Right lobe of liver (tissue), 4 donors: Measurements from ENCODE around the gene SGCB.

ENCODE experiments used
- CTCF ChIP-seq, 4 donors: fragments of 200-600 bp in 3 of 4; fragments of 450-650 bp in 1 of 4; IDR thresholded peaks; one replicate each; pipeline versions ENCODE4 v1.5.1 to v1.8.0; 2016 to 2022; ENCODE audit warnings: antibody characterized with exemption in 4 of 4, mild to moderate bottlenecking in 2 of 4
- POLR2A ChIP-seq: fragments of 450-650 bp; IDR thresholded peaks from one replicate; pipeline ENCODE4 v1.6.1; 2017; ENCODE audit warnings: antibody characterized with exemption, mild to moderate bottlenecking
- donor health status: DM: no; HTN: no; CAD: no.
- donor health status: DM: no; HTN: no; CAD: no.
- donor health status: DM: no; HTN: yes; CAD: no.

GRCh38 chr4:52010986-52011385 is 27.1 kb downstream of the SGCB start:
- TF ChIP-seq CTCF (IDR thresholded peaks at IDR 0.05) (no peak), POLR2A (no peak)
